ENCODE data around the gene CNPY1. TPM values are rescaled to one million over a fixed set of nuclear protein-coding genes. Genes with fewer than 3 reads are reported as not detected.

CNPY1 gene
- total RNA-seq, 1 donor from 2014 or later: not detected

DNA sequence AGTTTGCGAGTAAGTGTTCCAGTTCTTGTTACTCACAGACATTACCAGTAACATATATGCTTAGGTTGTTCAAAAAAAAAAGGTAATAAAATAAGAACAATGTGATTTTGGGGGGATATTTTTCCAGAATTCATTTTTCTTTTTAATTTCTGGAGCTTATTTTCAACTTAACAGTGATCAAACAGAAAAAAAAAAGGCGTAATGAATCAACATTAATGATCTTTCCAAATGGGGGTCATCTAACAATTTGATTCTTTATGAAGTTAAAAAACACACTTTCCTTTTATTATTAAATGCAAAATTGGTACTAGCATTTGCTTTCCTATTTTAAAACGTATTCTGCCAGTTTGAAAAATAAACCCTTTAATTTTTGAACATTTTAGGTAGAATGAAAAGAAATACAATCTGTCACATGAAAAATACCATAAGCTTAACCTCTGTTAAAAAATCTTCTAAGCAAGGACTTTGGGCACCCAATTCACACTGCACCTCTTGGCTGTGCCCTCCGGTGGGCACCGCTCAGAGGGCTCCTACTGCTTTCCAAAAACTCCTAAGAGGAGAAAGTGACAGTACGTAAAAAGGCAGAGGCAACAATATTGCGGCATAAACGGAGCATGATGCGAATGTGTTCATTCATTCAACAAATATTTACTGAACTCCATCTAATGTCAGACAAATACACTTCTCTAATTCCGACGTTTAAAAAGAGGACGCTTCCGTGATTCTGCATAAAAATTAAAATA lies 32.6 kb downstream of the CNPY1 start:
- H3K27ac ChIP-seq (ENCODE audit: low read depth, low read length): no peak overlapping the region
- DNase-seq (ENCODE audit: low read depth) (no peak), FAIRE-seq (no peak)
- no peak overlapping the region for H3K4me2 ChIP-seq (ENCODE audit: low read length)
- H3K9me3 ChIP-seq (ENCODE audit: insufficient read depth, low read depth, low read length): no peaks in the 10 kb centered on the region
- H3K4me1 ChIP-seq (ENCODE audit: insufficient read depth, low read length): no peaks in the 10 kb centered on the region
- peaks cover 42% of the 10 kb centered on the region for H3K27me3 ChIP-seq (ENCODE audit: insufficient read depth, low read length)
- H3K4me3 Mint-ChIP-seq (ENCODE audit: unreplicated experiment): no peak overlapping the region
- peaks cover 7% of the 10 kb centered on the region for H3K4me1 Mint-ChIP-seq (ENCODE audit: low read depth, unreplicated experiment)
- peaks cover 12% of the 10 kb centered on the region for H3K9me3 Mint-ChIP-seq (ENCODE audit: unreplicated experiment)
- no peak overlapping the region for H3K9ac ChIP-seq (ENCODE audit: low read length)
- H3K36me3 Mint-ChIP-seq (ENCODE audit: low read depth, unreplicated experiment): no peaks in the 10 kb centered on the region
- no peak overlapping the region for H2AFZ ChIP-seq (ENCODE audit: low read depth, low read length)
- H3K27me3 Mint-ChIP-seq (ENCODE audit: low read depth, unreplicated experiment): peaks cover 87% of the 10 kb centered on the region
- H3K27ac Mint-ChIP-seq (ENCODE audit: unreplicated experiment): no peak overlapping the region
- H3K36me3 ChIP-seq (ENCODE audit: insufficient read depth, low read length): no peaks in the 10 kb centered on the region
- H3K79me2 ChIP-seq (ENCODE audit: insufficient read depth, low read length): no peaks in the 10 kb centered on the region
- H3K4me3 ChIP-seq (ENCODE audit: insufficient read depth, low read depth, low read length): no peak overlapping the region
- TF ChIP-seq EZH2 (IDR thresholded peaks at IDR 0.05; ENCODE audit: insufficient read depth, low read length): no peak
- no peak for TF ChIP-seq CTCF (IDR thresholded peaks at IDR 0.05; ENCODE audit: insufficient read depth, low read depth, low read length)
- no peaks in the 10 kb centered on the region for H4K20me1 ChIP-seq (ENCODE audit: insufficient read depth, low read length)

- H3K27ac ChIP-seq (ENCODE audit: low read depth, low read length): no peak overlapping the region
- H3K36me3 ChIP-seq (ENCODE audit: insufficient read depth, low read length): no peaks in the 10 kb centered on the region
- peaks cover 12% of the 10 kb centered on the region for H3K9me3 Mint-ChIP-seq (ENCODE audit: unreplicated experiment)
- peaks cover 52% of the 10 kb centered on the region for H3K27me3 ChIP-seq (ENCODE audit: insufficient read depth, low read length)
- no peaks in the 10 kb centered on the region for H4K20me1 ChIP-seq (ENCODE audit: insufficient read depth, low read length)
- H3K27me3 Mint-ChIP-seq (ENCODE audit: low read depth, unreplicated experiment): peaks cover 87% of the 10 kb centered on the region
- peaks cover 7% of the 10 kb centered on the region for H3K4me1 Mint-ChIP-seq (ENCODE audit: low read depth, unreplicated experiment)
- no peak overlapping the region for H3K4me2 ChIP-seq (ENCODE audit: low read length)
- no peak overlapping the region for H2AFZ ChIP-seq (ENCODE audit: low read depth, low read length)
- H3K9me3 ChIP-seq (ENCODE audit: insufficient read depth, low read depth, low read length): no peaks in the 10 kb centered on the region
- H3K4me1 ChIP-seq (ENCODE audit: insufficient read depth, low read length): no peaks in the 10 kb centered on the region
- no peak for FAIRE-seq
- no peak overlapping the region for H3K9ac ChIP-seq (ENCODE audit: low read length)
- TF ChIP-seq EZH2 (IDR thresholded peaks at IDR 0.05; ENCODE audit: insufficient read depth, low read length) (no peak), CTCF (IDR thresholded peaks at IDR 0.05; ENCODE audit: insufficient read depth, low read depth, low read length) (no peak)
- no peak overlapping the region for H3K4me3 Mint-ChIP-seq (ENCODE audit: unreplicated experiment)
- H3K4me3 ChIP-seq (ENCODE audit: insufficient read depth, low read depth, low read length): no peak overlapping the region
- H3K27ac Mint-ChIP-seq (ENCODE audit: unreplicated experiment): no peak overlapping the region
- no peak for DNase-seq (ENCODE audit: low read depth)
- H3K79me2 ChIP-seq (ENCODE audit: insufficient read depth, low read length): no peaks in the 10 kb centered on the region
- H3K36me3 Mint-ChIP-seq (ENCODE audit: low read depth, unreplicated experiment): no peaks in the 10 kb centered on the region
Observed at GRCh38 chr7:155512246-155512887, 34.0 kb downstream of the CNPY1 start.

- no peaks in the 10 kb centered on the region for H3K36me3 Mint-ChIP-seq (ENCODE audit: low read depth, unreplicated experiment)
- H3K4me2 ChIP-seq (ENCODE audit: low read length): no peak overlapping the region
- H3K79me2 ChIP-seq (ENCODE audit: insufficient read depth, low read length): no peaks in the 10 kb centered on the region
- peaks cover 88% of the 10 kb centered on the region for H3K27me3 Mint-ChIP-seq (ENCODE audit: low read depth, unreplicated experiment)
- no peaks in the 10 kb centered on the region for H3K36me3 ChIP-seq (ENCODE audit: insufficient read depth, low read length)
- peaks cover 11% of the 10 kb centered on the region for H3K4me1 Mint-ChIP-seq (ENCODE audit: low read depth, unreplicated experiment)
- no peak overlapping the region for H3K4me3 ChIP-seq (ENCODE audit: insufficient read depth, low read depth, low read length)
- no peak overlapping the region for H3K9ac ChIP-seq (ENCODE audit: low read length)
- no peak for TF ChIP-seq EZH2 (IDR thresholded peaks at IDR 0.05; ENCODE audit: insufficient read depth, low read length)
- no peak for TF ChIP-seq CTCF (IDR thresholded peaks at IDR 0.05; ENCODE audit: insufficient read depth, low read depth, low read length)
- no peak for FAIRE-seq
- H3K4me3 Mint-ChIP-seq (ENCODE audit: unreplicated experiment): no peak overlapping the region
- no peak overlapping the region for H3K27ac ChIP-seq (ENCODE audit: low read depth, low read length)
- H3K27ac Mint-ChIP-seq (ENCODE audit: unreplicated experiment): no peak overlapping the region
- H3K9me3 Mint-ChIP-seq (ENCODE audit: unreplicated experiment): peaks cover 12% of the 10 kb centered on the region
- no peak for DNase-seq (ENCODE audit: low read depth)
- no peaks in the 10 kb centered on the region for H4K20me1 ChIP-seq (ENCODE audit: insufficient read depth, low read length)
- no peaks in the 10 kb centered on the region for H3K4me1 ChIP-seq (ENCODE audit: insufficient read depth, low read length)
- no peak overlapping the region for H2AFZ ChIP-seq (ENCODE audit: low read depth, low read length)
- no peaks in the 10 kb centered on the region for H3K9me3 ChIP-seq (ENCODE audit: insufficient read depth, low read depth, low read length)
- peaks cover 59% of the 10 kb centered on the region for H3K27me3 ChIP-seq (ENCODE audit: insufficient read depth, low read length)
Observed at GRCh38 chr7:155511702-155511996, 34.7 kb downstream of the CNPY1 start.
